Keratinocyte (primary cell): ENCODE measurements around the gene ZNF529.

ENCODE experiments used
- CTCF ChIP-seq, 3 experiments: IDR thresholded peaks in 1 of 3; conservative IDR thresholded peaks in 1 of 3; optimal IDR thresholded peaks in 1 of 3; 2 replicates in 2 of 3; 3 replicates in 1 of 3; pipeline versions ENCODE3 to v1.5.1; 2011; ENCODE audit warnings: low read length in 3 of 3, mild to moderate bottlenecking in 3 of 3, moderate library complexity in 2 of 3, control low read depth in 1 of 3, inconsistent platforms in 1 of 3; ENCODE audit not compliant: insufficient read depth in 2 of 3; ENCODE audit errors: extremely low read depth in 1 of 3
- EZH2 ChIP-seq: IDR thresholded peaks from one replicate; pipeline ENCODE4 v1.6.1; 2012; ENCODE audit warnings: inconsistent platforms, mild to moderate bottlenecking, low read length, moderate library complexity

GRCh38 chr19:36579255-36579654 is 6.2 kb upstream of the ZNF529 start:
- TF ChIP-seq EZH2: no peak
- TF ChIP-seq CTCF (optimal IDR thresholded peaks at IDR 0.05 in 1 of 3, IDR thresholded peaks at IDR 0.05 in 1 of 3, conservative IDR thresholded peaks at IDR 0.05 in 1 of 3; ENCODE audit: extremely low read depth in 1 of 3, insufficient read depth in 2 of 3, low read length in 3 of 3): no peak
